AG10803 (cell line): ENCODE measurements around the gene OR5AU1.

Experiments used
- DNase-seq: peaks from one replicate; pipeline ENCODE4 v3.0.0; 2010; ENCODE audit warnings: low read depth
- H3K4me3 ChIP-seq: 2 replicates; pipeline ENCODE4 v1.5.1; 2011; ENCODE audit warnings: mild to moderate bottlenecking, low read length, control low read depth
- TF ChIP-seq, protein P1 (sequence below): conservative IDR thresholded peaks from 2 replicates; pipeline ENCODE4 v1.5.1; 2011; ENCODE audit warnings: mild to moderate bottlenecking, low read length, control low read depth, inconsistent platforms

The OR5AU1 gene

DNA sequence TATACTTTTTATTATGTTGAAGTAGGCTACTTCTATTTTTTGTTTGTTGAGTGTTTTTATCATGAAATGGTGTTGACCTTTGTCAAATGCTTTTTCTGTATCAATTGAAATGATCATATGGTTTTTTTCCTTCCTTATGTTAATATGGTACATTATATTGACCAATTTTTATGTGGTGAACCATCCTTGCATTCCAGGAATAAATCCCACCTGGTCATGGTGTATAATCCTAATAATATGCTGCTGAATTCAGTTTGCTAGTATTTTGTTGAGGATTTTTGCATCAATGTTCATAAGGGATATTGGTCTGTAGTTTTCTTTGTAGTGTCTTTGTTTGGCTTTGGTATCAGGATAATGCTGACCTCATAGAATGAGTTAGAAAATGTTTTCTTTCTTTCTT lies 10.4 kb downstream of the OR5AU1 start:
- no peak overlapping the region for H3K4me3 ChIP-seq
- no peak for DNase-seq
- TF ChIP-seq, protein P1, sequence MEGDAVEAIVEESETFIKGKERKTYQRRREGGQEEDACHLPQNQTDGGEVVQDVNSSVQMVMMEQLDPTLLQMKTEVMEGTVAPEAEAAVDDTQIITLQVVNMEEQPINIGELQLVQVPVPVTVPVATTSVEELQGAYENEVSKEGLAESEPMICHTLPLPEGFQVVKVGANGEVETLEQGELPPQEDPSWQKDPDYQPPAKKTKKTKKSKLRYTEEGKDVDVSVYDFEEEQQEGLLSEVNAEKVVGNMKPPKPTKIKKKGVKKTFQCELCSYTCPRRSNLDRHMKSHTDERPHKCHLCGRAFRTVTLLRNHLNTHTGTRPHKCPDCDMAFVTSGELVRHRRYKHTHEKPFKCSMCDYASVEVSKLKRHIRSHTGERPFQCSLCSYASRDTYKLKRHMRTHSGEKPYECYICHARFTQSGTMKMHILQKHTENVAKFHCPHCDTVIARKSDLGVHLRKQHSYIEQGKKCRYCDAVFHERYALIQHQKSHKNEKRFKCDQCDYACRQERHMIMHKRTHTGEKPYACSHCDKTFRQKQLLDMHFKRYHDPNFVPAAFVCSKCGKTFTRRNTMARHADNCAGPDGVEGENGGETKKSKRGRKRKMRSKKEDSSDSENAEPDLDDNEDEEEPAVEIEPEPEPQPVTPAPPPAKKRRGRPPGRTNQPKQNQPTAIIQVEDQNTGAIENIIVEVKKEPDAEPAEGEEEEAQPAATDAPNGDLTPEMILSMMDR: no peak

DNA sequence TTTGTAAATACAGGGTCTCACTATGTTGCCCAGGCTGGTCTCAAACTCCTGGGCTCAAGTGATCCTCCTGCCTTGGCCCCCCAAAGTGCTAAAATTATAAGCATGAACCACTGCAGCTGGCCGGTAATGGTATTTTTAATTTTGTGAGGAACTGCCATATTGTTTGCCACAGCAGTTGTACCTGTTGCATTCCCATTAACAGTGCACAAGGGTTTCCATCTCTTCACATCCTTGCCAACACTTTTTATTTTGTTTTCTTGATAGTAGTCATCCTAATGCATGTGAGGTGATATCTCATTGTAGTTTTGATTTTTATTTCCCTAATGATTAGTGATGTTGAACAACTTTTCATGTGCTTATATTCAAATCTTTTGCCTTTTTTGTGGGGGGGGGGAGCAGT lies 13.5 kb downstream of the OR5AU1 start:
- no peak for DNase-seq
- H3K4me3 ChIP-seq: no peak overlapping the region
- TF ChIP-seq, protein P1: no peak

DNA sequence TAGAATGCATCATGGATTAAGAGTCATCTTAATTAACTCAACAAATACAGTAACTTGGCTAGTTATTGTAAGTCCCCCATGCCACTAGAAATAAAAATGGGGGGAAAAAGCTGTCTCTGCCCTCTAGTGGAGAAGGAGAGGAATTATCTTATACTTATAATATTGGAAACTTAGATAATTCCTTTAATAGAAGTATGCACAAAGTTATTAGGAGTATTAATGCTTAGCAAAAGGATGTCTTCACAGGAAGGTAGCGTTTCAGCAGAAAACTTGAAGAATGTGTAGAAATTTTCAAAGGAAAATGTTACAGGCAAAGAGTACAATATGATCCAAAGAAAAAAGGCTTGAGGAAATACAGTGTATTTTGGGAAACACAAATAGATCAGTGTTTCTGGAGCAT lies 19.8 kb downstream of the OR5AU1 start:
- TF ChIP-seq, protein P1: peak; percentile 72
- DNase-seq: peak; percentile 6
- H3K4me3 ChIP-seq: no peak overlapping the region

DNA sequence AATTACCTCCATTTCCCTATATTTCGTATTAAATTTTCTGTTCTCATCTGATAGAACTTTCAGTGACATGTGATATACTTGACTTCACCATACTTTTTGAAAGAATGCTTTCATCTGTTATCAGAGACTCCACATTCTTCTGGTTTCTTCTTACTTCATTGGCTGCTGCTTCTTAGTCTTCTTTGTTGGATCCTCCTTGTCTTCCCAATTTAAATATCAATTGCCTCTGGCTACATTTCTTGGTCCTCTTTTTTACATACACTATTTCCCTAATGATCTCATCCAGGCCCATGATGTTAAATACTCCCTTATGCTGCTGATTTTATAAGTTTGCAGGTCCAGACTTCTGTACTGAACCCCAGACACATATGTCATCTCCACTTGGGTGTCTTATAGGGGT lies 22.0 kb downstream of the OR5AU1 start:
- no peak for DNase-seq
- TF ChIP-seq, protein P1: no peak
- H3K4me3 ChIP-seq: no peak overlapping the region

DNA sequence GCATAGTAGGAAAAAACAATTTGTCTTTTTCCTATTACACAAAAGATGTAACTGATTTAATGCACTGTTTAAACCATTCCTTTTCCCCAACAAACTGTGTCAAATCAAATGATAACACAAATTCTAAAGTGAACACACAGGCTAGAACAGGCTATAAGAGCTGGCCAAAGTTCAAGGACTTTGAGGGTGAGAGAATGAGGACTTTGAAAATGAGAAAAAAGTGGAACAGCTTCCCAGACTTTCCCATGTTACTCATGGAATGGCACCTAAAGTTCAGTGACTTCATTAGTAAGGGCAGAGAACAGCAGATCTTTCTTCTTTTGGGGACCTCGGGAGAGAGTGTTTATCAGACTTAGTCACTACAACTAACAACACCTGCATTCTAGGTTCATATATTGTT lies 32.4 kb downstream of the OR5AU1 start:
- H3K4me3 ChIP-seq: no peak overlapping the region
- DNase-seq: no peak
- TF ChIP-seq, protein P1: no peak

DNA sequence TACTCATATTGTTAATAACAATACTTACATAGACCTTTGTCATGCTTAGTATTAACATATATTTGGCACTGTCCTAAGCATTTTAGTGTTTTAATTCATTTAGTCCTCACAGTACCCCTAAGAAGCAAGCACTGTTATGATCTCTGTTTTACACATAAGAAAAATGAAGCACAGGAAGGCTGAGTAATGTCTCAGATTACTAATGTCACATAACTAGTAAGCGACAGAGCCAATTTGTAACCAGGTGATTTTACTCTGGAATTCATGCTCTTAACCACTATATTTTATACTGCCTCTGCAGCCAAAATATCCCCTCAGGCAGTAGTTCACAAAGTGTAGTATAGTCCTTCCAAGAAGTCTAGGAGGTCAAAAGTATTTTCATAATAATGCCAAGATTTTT lies 34.7 kb downstream of the OR5AU1 start:
- no peak overlapping the region for H3K4me3 ChIP-seq
- no peak for DNase-seq
- TF ChIP-seq, protein P1: no peak

DNA sequence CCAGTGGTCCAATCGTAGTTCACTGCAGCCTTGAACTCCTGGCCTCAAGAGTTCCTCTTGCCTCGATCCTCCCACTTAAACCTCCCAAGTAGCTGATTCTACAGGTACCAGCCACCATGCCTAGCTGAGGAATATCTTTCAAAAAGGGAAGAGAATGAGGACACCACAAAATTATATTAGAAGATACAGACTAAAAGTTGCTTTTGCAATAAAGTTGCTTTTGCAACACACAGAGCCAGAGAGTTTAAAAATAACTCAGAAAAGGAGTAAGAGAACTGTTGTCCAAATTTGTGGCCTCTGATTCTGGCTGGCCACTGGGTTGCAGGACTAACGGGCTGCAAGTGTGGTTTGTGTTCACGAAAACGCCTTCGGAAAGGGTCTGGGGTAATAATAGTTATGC lies 35.2 kb downstream of the OR5AU1 start:
- no peak overlapping the region for H3K4me3 ChIP-seq
- DNase-seq: no peak
- TF ChIP-seq, protein P1: no peak
